ENCODE measurements around the gene HEXIM2. TPM values are rescaled to one million over a fixed set of nuclear protein-coding genes. Genes with fewer than 3 reads are reported as not detected.

Gene HEXIM2
- polyA plus RNA-seq, 1 of the 3 experiments (the other 2 are of a cell fraction): 9.3 TPM

DNA sequence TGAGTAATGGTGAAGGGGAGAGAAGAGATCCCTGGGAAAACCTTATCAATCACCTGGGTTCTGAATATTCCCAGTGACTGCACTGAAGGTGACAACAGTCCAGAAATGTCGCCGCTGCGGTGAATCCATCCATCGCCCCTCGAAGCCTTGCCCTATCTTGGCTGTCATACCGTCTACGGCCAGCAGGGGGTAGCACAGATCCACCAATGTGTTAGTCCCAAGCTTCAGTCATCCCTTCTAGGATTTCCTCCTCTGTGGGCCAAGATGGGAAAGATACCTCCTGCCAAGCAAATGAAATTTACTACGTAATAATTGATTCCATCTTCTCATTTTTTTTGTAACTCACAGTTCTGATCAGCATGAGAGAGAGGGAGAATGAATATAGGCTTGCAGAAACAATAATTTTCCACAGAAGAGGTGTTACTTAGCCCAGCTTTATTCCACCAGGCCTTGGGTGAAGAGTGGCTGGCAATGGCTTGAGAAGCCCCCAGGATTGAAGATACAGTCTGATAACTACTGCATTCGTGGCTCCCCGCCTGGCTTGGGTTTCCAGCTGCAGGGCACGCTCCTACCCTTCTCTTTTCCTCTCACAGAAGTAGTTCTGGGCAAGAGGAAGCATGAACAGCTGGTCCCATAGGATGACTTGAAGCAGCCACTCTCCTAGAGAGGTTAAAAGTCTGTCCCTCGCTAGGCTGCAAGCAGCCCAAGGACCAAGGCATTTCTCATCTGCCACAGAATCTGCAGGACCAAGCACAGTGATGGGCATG is 57.4 kb downstream of the HEXIM2 start:
- H4K20me1 ChIP-seq (ENCODE audit: insufficient read depth): no peaks in the 10 kb centered on the region
- H3K4me3 ChIP-seq (ENCODE audit: low read depth in 2 of 2, low read length in 1 of 2): peak overlapping the region in 1 of 2 experiments; percentile 28; a peak in 1 of 4 replicates
- no peak overlapping the region for H3K4me2 ChIP-seq
- no peak overlapping the region for H3K27ac ChIP-seq (ENCODE audit: low read depth in 2 of 2, low read length in 1 of 2)
- H3K9ac ChIP-seq: no peak overlapping the region
- H3K9me2 ChIP-seq: no peaks in the 10 kb centered on the region
- peaks cover 12% of the 10 kb centered on the region for H3F3A ChIP-seq (replicated peaks; ENCODE audit: insufficient read depth)
- ChIA-PET POLR2A (interaction anchor here (0.6 to 1.4 kb wide), 4 partner anchors 13 to 98 kb away, joined by 3 to 9 read pairs (median 4); partner anchors contain the start of genes HEXIM1 and MAP3K14), CTCF (interaction anchor here (0.5 to 16.2 kb wide), 56 partner anchors 12 to 1048 kb away, joined by 3 to 260 read pairs (median 4); partner anchors contain the start of genes ACBD4, ASB16, HEXIM1 and MAP3K14)
- H3K79me2 ChIP-seq (ENCODE audit: insufficient read depth): no peaks in the 10 kb centered on the region
- 20% methylated on average over 12 of the region's 12 CpGs for WGBS (ENCODE audit: low lambda C conversion rate)
- no peak overlapping the region for H2AFZ ChIP-seq (ENCODE audit: low read depth)
- peak; percentile 86 for DNase-seq
- no peaks in the 10 kb centered on the region for H3K27me3 ChIP-seq (ENCODE audit: insufficient read depth)
- H3K36me3 ChIP-seq (replicated peaks in 1 of 2; ENCODE audit: control insufficient read depth in 1 of 2, insufficient read depth in 2 of 2, low read length in 1 of 2): no peaks in the 10 kb centered on the region
- peaks cover 0 to 24% of the 10 kb centered on the region in 2 experiments; a peak in 1 of 4 replicates for H3K4me1 ChIP-seq (ENCODE audit: control insufficient read depth in 1 of 2, insufficient read depth in 2 of 2, low read depth in 1 of 2, low read length in 1 of 2)
- TF ChIP-seq, protein P1, sequence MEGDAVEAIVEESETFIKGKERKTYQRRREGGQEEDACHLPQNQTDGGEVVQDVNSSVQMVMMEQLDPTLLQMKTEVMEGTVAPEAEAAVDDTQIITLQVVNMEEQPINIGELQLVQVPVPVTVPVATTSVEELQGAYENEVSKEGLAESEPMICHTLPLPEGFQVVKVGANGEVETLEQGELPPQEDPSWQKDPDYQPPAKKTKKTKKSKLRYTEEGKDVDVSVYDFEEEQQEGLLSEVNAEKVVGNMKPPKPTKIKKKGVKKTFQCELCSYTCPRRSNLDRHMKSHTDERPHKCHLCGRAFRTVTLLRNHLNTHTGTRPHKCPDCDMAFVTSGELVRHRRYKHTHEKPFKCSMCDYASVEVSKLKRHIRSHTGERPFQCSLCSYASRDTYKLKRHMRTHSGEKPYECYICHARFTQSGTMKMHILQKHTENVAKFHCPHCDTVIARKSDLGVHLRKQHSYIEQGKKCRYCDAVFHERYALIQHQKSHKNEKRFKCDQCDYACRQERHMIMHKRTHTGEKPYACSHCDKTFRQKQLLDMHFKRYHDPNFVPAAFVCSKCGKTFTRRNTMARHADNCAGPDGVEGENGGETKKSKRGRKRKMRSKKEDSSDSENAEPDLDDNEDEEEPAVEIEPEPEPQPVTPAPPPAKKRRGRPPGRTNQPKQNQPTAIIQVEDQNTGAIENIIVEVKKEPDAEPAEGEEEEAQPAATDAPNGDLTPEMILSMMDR (IDR thresholded peaks at IDR 0.05): peak; percentile 93
- TF ChIP-seq SMC3 (IDR thresholded peaks at IDR 0.05; ENCODE audit: low read depth, low read length) (peak; percentile 92), NRF1 (IDR thresholded peaks at IDR 0.05; ENCODE audit: low read depth, low read length) (no peak), RAD21 (IDR thresholded peaks at IDR 0.05; ENCODE audit: low read length) (peak; percentile 100), GATA2 (CRISPR knock-in tag; IDR thresholded peaks at IDR 0.05) (peak; percentile 81), TCF12 (IDR thresholded peaks at IDR 0.05) (peak; percentile 23; the same call in 1 of the 2 replicates), FOXM1 (IDR thresholded peaks at IDR 0.05; ENCODE audit: low read depth) (no peak), RFX5 (IDR thresholded peaks at IDR 0.05; ENCODE audit: low read length) (0 out of 2 replicates have a peak, but pooled peaks have one; percentile 48)
- no peaks in the 10 kb centered on the region for H3K9me3 ChIP-seq

Small RNA genes lying within 50 kb of the gene (small RNA-seq; reads per million reads assigned to genes)
- gene MIR6784: 0 to 1.1 (median 0) reads per million in 7 experiments

Other genes with a start within 250 kb of the HEXIM2 start
- 0.48 and 0.71 TPM in 2 replicates for gene GFAP, start 246.4 kb upstream of the HEXIM2 start, polyA plus RNA-seq (2012; rRNA removed)
- gene KIF18B, start 214.1 kb upstream of the HEXIM2 start, polyA plus RNA-seq (2012; rRNA removed): 12.6 and 14.7 TPM in 2 replicates
- gene C1QL1, start 193.6 kb upstream of the HEXIM2 start, polyA plus RNA-seq (2012; rRNA removed): 5.4 and 11.9 TPM in 2 replicates
- gene DCAKD, start 110.2 kb upstream of the HEXIM2 start, polyA plus RNA-seq (2012; rRNA removed): 47.6 and 48.8 TPM in 2 replicates
- gene NMT1, start 100.6 kb upstream of the HEXIM2 start, polyA plus RNA-seq (2012; rRNA removed): 30.1 and 31.6 TPM in 2 replicates
- 51.7 and 59.7 TPM in 2 replicates for gene PLCD3, start 29.4 kb upstream of the HEXIM2 start, polyA plus RNA-seq (2012; rRNA removed)
- gene ACBD4, start 26.2 kb upstream of the HEXIM2 start, polyA plus RNA-seq (2012; rRNA removed): 15.8 and 18.1 TPM in 2 replicates
- 16.1 and 20.7 TPM in 2 replicates for gene HEXIM1, start 13.4 kb upstream of the HEXIM2 start, polyA plus RNA-seq (2012; rRNA removed)
- gene FMNL1, start 60.0 kb downstream of the HEXIM2 start, polyA plus RNA-seq (2012; rRNA removed): 1.5 and 2.8 TPM in 2 replicates
- 0.08 TPM in 1 of 2 replicates, not detected in the other for gene SPATA32, start 100.2 kb downstream of the HEXIM2 start, polyA plus RNA-seq (2012; rRNA removed)
- gene MAP3K14, start 155.1 kb downstream of the HEXIM2 start, polyA plus RNA-seq (2012; rRNA removed): 11.9 and 13.7 TPM in 2 replicates